HL-60/S4 treated with retinoic acid at 250 ng/mL for 4 days and 3 days (cell line): ENCODE measurements around the gene GEMIN5.
"Not testable (repeated sequence)": the region's sequence is repeated elsewhere in the genome, so short reads cannot be mapped to it uniquely, and the experiment has no call there.

Source experiments
- in situ Hi-C: fragments of 300-500 bp; cut with MboI; formaldehyde crosslinking; loops from 2 replicates; pipeline ENCODE4 v1.7.0; 2022; ENCODE audit warnings: low sequenced_read_pairs

GEMIN5 gene

GRCh38 chr5:154940772-154941620 is 3.0 kb upstream of the GEMIN5 start, which contains the start of gene MRPL22:
Gene MRPL22, plus strand, starts transcription at chr5:154941073. Its CDS starts 38 bp downstream, at chr5:154941111.
- in situ Hi-C loops = no loop called here

DNA sequence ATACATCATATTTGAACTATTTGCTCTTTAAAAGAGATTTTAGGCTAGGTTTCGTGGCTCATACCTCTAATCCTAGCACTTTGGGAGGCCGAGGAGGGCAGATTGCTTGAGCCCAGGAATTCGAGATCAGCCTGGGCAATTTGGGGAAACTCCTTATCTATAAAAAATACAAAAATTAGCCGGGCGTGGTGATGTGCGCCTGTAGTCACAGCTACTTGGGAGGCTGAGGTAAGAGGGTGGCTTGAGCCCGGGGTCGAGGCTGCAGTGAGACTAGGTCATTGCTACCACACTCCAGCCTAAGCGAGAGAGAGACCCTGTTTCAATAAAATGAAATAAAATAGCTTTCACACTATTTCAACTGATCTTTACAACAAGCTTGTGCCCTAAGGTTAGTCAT is 2.4 kb upstream of the GEMIN5 start:
- in situ Hi-C loops = no loop called here

DNA sequence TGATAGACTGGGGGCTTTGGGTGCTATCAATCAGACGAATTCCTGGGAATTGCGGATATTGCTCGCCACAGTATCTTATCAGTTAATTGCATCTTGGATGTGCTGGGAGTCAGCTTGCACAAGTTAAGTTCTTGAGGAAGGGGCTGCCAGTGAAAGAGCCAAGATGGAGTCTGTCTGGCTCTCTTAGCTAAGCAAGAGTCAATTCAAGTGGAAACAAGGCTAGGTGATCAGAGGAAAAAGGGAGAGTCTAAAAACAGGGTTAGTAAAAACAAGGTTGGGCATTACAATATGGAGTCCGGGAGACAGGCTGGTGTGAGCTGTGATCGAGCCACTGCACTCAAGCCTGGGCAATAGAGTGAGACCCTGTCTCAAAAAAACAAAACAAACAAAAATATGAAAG is 1.4 kb upstream of the GEMIN5 start:
- in situ Hi-C loops = not testable (repeated sequence)

- in situ Hi-C loops = no loop called here
These were observed 759 bp downstream of the GEMIN5 start for GRCh38 chr5:154937186-154937717.

GRCh38 chr5:154934881-154935280 is 3.1 kb downstream of the GEMIN5 start:
- in situ Hi-C loops = no loop called here

- in situ Hi-C loops = no loop called here
These were observed 4.5 kb downstream of the GEMIN5 start for GRCh38 chr5:154933537-154933936.

DNA sequence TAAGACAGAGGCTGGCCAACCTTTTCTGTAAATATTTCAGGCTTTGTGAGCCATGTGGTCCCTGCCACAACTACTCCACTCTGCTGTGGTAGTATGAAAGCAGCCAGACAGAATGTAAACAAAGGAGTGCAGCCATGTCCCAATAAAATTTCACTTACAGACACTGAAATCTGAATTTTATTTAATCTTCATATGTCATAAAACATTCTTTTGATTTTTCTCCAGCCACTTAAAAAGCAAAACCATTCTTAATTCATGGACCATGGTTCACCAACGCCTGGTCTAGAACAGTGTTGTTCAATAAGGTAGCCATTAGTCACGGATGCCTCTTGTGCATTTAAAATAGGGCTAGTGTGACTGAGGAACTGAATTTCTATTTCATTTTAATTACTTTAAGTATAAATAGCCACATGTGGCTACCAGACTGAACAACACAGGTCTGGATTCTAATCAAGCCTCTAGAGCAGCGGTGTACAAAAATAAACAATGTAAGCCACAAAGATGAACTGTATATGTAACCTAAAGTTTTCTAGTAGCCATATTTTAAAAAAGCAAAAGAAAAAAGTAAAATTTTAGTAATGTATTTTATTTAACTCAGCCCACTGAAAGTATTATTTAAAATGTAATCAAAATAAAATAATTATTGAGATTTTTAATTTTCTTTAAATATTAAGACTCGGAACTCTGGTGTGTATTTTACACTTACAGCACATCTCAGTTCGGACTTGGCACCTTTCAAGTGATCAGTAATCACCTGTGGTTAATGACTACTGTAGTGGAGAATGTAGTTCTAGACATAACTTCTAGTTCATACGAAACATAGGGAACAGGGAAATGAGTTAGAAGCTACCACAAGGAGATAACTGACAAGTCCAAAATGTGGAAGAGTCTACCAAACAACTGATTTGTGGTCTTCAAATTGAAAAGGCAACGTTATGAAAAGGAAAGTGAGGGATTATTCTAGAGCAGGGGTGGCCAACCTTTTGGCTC is 14.3 kb downstream of the GEMIN5 start:
- in situ Hi-C loops = no loop called here

GRCh38 chr5:154917757-154918156 is 20.3 kb downstream of the GEMIN5 start:
- in situ Hi-C loops = no loop called here

DNA sequence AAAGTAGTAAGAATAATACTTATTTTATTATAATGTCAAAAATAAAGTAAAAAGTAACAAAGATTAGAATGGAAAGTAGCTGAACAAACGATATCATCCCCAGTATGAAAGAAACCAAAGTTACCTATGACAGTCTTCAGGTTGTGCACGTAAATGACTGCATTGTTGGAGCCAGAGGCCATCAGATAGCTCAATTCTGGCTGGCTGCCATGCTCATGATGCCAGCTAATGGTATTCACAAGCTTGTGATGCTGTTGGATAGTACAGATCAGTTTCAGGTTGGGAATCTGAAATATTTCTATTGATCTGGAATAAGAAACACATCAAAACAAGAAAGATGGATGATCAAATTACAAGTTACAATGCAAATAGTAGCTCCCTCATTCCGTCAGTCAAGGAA is 21.1 kb downstream of the GEMIN5 start:
- in situ Hi-C loops = no loop called here

DNA sequence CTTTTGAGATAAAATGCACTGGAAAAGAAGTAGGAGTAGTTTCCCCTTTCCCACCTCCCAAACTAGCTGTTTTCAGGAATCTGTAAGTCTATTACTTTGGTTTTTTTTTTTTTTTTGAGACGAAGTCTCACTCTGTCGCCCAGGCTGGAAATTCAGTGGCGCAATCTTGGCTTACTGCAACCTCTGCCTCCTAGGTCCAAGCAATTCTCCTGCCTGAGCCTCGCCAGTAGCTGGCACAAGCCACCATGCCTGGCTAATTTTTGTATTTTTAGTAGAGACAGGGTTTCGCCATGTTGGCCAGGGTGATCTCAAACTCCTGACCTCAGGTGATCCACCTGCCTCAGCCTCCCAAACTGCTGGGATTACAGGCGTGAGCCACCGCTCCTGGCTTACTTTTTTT is 32.4 kb downstream of the GEMIN5 start:
- in situ Hi-C loops = not testable (repeated sequence)

GRCh38 chr5:154901913-154902312 is 36.1 kb downstream of the GEMIN5 start:
- in situ Hi-C loops = no loop called here

- in situ Hi-C loops = no loop called here
These were observed 36.7 kb downstream of the GEMIN5 start for GRCh38 chr5:154901276-154901675.

DNA sequence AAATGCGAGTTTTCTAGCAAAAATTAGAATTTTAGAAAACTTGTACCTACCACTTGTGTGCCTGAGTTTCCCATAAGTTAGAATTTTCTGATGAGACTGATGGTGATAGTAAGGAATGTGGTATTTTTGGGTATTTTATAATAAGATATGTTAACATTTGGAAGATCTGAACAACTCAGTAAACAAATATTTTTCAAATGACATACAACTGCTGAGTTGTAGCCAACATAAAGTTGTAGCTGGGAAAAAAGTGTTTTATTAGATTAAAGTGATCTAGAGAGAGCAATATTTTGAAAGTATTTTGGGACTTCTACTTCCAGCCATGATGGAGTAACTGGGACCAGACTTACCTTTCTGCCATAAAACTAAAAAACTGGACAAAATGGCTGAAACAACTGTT is 37.9 kb downstream of the GEMIN5 start:
- in situ Hi-C loops = no loop called here

DNA sequence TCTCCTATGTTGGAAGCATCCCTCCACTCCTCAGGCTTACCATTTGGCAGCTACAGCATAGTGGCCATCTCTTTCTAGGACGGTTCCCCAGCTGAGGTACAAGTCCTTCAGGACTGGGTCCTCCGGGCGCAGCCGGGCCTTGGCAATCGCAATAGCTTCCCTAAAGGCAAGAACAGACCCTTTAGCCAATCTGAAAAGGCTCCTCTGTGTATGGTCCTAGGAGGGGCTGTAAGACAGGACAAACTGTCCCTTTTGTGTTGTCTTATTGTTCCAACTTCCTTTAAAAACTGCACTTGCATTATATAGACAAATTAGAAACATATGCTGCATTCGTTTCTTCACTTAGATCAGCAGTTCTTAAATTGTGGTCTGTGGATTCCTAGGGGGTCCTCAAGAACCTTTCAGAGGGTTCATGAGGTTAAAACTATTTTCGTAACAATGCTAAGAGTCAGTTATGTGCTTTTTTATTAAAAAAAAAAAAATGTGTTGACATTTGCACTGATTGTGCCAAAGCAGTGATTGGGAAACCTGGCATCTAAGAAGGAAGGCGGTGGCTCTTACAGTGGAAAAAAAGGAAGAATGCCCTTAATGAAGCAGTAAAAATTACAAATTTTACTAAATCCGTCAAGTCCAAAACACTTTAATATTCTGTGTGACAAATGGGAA is 38.7 kb downstream of the GEMIN5 start:
- in situ Hi-C loops = no loop called here

DNA sequence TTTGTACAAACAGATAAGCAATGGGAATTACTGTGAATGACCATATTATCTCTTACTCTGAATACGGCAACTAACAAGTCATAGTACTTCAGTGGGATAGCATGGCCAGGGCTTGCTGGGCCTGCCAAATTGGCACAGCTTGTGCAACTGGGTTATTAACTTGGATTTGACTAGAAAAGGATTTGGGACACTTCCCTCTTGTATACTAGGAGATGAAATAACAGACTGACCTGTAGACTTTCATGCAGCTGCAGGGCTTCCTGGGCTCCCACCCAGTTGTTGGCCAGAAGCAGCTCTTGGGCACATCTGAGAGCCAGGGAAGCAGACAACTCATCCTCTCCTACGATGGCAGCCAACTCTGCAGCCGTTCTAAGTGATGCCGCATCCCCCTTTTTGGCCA is 39.8 kb downstream of the GEMIN5 start:
- in situ Hi-C loops = no loop called here

DNA sequence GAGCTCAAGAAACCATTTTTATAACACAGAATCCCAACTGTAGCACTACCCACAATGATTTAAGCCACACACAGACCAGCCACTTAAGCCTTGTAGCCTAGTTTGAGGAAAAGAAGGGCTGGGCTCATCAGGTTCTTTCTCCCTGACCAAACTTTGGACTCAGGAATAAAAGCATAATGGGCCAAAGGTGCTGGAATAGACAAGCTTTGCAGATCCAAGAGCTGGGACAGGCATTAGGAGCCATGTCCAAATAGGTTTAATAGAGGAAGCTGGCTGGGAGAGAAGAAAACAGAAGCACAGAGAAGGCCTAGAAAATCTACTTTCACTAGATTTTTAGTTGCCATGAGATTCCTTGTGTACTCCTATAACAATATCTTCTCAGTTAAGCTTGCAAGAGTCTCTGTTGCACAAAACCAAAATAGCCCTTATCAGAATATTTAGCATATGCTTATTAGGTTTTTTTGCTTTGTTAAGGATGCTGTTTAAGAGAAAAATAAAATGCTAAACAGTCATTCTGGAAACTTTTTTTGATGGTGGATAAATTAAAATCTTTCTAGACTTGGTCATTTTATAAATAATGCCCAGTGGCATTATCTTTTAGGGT is 41.3 kb downstream of the GEMIN5 start:
- in situ Hi-C loops = no loop called here

DNA sequence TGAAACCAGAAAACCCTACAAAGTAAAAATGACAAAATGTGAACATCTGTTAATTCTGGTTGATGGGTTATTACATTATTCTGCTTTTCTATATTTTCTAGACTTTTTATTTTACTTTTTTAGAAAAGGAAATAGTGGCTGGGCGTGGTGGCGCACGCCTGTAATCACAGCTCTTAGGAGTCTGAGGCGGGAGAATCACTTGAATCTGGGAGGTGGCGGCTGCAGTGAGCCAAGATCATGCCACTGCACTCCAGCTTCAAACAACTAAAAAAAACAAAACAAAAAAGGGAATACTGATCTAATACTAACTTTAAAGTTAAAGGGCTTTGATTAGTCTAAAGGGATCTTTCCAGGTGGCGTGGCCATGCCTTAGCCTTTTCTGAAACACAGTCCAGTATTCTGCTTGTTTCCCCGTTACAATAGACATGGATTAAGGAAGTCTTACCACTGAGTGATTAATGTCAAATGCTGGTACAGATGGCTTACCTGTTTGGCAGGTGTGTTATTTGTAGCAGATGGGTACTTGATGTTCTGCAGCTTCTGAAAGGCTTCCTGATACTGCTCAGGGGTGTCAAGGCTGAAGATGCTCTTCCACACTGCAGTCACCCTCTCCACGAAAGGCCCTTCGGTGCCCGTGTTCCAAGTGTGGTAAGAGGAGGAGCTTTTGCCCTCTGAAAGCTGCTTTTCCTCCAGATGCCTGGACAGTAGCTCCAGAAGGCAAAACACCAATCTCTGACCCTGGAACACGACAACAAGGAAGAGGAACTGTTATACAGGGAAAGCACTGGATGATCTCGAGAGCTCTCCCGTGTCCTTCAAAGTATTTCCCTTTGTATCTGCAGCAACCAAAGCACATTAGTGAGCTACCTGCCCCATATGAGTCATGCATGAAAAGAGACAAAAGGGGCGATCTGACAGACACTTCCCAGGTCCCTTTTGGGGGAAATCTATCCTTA is 42.1 kb downstream of the GEMIN5 start:
- in situ Hi-C loops = no loop called here

GRCh38 chr5:154893381-154893780 is 44.6 kb downstream of the GEMIN5 start:
- in situ Hi-C loops = no loop called here

DNA sequence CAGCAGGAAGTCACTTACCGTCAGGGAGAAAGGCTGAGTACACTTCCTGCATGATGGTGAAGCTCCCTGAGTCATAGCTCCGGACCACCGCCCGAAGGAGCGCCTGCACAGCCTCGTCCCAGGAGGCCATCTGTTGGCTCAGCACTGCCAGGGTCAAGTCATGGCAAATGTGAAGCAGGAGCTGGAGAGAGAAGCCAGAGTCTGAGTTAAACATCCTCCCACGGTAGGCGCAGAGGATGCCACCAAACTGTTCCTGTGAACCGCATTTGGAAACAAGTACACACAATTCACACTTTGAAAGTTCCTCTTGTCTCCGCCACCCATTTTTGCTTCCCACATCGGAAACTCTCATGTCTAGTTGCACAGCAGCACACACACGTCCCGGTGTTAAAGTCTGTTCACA is 45.6 kb downstream of the GEMIN5 start:
- in situ Hi-C loops = no loop called here
